ENCODE results near the gene SMCO2.

The SMCO2 gene

DNA sequence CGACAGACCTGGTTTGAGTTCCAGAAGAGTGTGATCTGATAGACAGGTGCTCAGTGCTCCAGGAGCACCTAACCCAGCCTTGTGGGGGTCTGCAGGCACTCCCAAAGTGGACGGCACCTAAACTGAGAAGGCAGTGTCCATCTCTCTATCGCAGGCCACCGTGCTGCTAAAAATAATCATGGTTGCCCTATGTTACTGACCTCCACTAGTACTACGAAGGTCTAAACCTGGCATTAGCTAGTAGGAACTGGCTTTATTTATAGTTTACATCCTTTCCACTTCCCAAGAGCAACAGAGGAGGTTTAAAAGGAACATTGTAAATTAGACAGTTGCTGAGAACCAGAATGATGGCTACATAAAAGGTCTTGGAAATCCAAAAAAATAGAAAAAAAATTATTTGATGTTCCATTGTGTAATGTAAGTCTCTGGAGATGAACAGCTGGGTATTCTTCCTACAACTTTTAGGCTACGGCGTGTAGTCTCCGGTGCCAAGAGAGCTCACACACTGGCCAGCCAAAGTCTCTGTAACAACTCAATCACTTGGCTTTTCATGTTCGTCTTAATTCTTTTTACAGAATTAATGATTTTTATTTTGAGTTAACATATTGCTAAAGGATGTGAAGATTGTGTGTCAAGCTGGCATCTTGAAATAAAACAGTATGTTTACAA lies 104.8 kb downstream of the SMCO2 start:
- Histone ChIP-seq H3K4me3 (ENCODE audit: low read depth, low read length) (no peak overlapping the region), H3K27me3 (ENCODE audit: insufficient read depth, low read depth, severe bottlenecking) (no peaks in the 10 kb centered on the region), H3K27ac (no peak overlapping the region), H3K9me3 (ENCODE audit: severe bottlenecking) (no peaks in the 10 kb centered on the region), H3K36me3 (no peaks in the 10 kb centered on the region)
- TF ChIP-seq, protein P1, sequence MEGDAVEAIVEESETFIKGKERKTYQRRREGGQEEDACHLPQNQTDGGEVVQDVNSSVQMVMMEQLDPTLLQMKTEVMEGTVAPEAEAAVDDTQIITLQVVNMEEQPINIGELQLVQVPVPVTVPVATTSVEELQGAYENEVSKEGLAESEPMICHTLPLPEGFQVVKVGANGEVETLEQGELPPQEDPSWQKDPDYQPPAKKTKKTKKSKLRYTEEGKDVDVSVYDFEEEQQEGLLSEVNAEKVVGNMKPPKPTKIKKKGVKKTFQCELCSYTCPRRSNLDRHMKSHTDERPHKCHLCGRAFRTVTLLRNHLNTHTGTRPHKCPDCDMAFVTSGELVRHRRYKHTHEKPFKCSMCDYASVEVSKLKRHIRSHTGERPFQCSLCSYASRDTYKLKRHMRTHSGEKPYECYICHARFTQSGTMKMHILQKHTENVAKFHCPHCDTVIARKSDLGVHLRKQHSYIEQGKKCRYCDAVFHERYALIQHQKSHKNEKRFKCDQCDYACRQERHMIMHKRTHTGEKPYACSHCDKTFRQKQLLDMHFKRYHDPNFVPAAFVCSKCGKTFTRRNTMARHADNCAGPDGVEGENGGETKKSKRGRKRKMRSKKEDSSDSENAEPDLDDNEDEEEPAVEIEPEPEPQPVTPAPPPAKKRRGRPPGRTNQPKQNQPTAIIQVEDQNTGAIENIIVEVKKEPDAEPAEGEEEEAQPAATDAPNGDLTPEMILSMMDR (IDR thresholded peaks at IDR 0.05; ENCODE audit: low read depth, low read length) = no peak
- DNase-seq = no peak
